Caco-2 (cell line): ENCODE results near the gene EFCAB5. TPM values are rescaled to one million over a fixed set of nuclear protein-coding genes. Genes with fewer than 3 reads are reported as not detected.
"Not testable (repeated sequence)": the region's sequence is repeated elsewhere in the genome, so short reads cannot be mapped to it uniquely, and the experiment has no call there.

Source experiments
- BruUV-seq: library from RNA; stranded (reverse); fragments of 400-500 nt; replicated peaks from 2 replicates; lab custom pipeline; 2021; lab: Mats Ljungman, UMichigan
- CTCF ChIA-PET: fragments of 300-600 bp; sonication (Branson Sonifier 250); formaldehyde crosslinking; loops from one replicate; lab custom pipeline; 2022; ENCODE audit warnings: antibody characterized with exemption; lab: Charles Lee
- POLR2A ChIA-PET: fragments of 300-600 bp; sonication (Branson Sonifier 250); formaldehyde crosslinking; loops from one replicate; lab custom pipeline; 2022; ENCODE audit warnings: antibody characterized with exemption; lab: Charles Lee
- DNase-seq, 2 experiments: peaks; one replicate each; pipeline versions ENCODE4 v3.0.0 to v3.0.0-alpha.2; 2020 to 2022
- H3K27me3 ChIP-seq: replicated peaks from 2 replicates; pipeline ENCODE4 v1.6.0; 2011; ENCODE audit warnings: low read length; ENCODE audit not compliant: control insufficient read depth, insufficient read depth
- H3K36me3 ChIP-seq: 2 replicates; pipeline ENCODE4 v1.5.1; 2011; ENCODE audit warnings: low read length; ENCODE audit not compliant: control insufficient read depth, insufficient read depth
- H3K4me1 ChIP-seq: fragments of 250-450 bp; sonication (Bioruptor Pico); 2 replicates; pipeline ENCODE4 v1.5.1; 2020; ENCODE audit warnings: mild to moderate bottlenecking
- H3K4me3 ChIP-seq: 2 replicates; pipeline ENCODE4 v1.5.1; 2011; ENCODE audit warnings: low read depth, mild to moderate bottlenecking, control low read depth, low read length
- H3K9me3 ChIP-seq: fragments of 250-450 bp; sonication (Bioruptor Pico); 2 replicates; pipeline ENCODE4 v1.5.1; 2020; ENCODE audit warnings: mild to moderate bottlenecking, moderate library complexity
- H3K27ac Mint-ChIP-seq: one replicate; pipeline ENCODE4 v1.8.0; 2022; ENCODE audit warnings: mixed read lengths; ENCODE audit not compliant: unreplicated experiment
- H3K27me3 Mint-ChIP-seq: one replicate; pipeline ENCODE4 v1.8.0; 2022; ENCODE audit warnings: mixed read lengths; ENCODE audit not compliant: insufficient read depth, unreplicated experiment
- H3K36me3 Mint-ChIP-seq: one replicate; pipeline ENCODE4 v1.8.0; 2022; ENCODE audit warnings: mild to moderate bottlenecking, mixed read lengths; ENCODE audit not compliant: insufficient read depth, unreplicated experiment
- H3K4me1 Mint-ChIP-seq: one replicate; pipeline ENCODE4 v1.8.0; 2022; ENCODE audit warnings: low read depth, mixed read lengths; ENCODE audit not compliant: unreplicated experiment
- H3K4me3 Mint-ChIP-seq: one replicate; pipeline ENCODE4 v1.8.0; 2022; ENCODE audit warnings: mild to moderate bottlenecking, moderate library complexity, mixed read lengths; ENCODE audit not compliant: unreplicated experiment
- H3K9me3 Mint-ChIP-seq: one replicate; pipeline ENCODE4 v1.8.0; 2022; ENCODE audit warnings: mixed read lengths; ENCODE audit not compliant: unreplicated experiment
- intact Hi-C: fragments of 100-400 bp; cut with micrococcal nuclease; formaldehyde crosslinking; loops from one replicate; pipeline ENCODE4 v1.10.0; 2022; ENCODE audit not compliant: unreplicated experiment
- total RNA-seq: library from RNA; stranded (reverse); gene quantifications from 2 replicates; pipeline ENCODE4 v1.2.3, GENCODE V29; 2022
- TF ChIP-seq, protein P1 (sequence below), 2 experiments: fragments of 200-600 bp in 1 of 2; IDR thresholded peaks; 1 replicate in 1 of 2; 2 replicates in 1 of 2; pipeline versions ENCODE4 v1.5.1 to v1.8.0; 2011 to 2022; ENCODE audit warnings: antibody characterized with exemption in 1 of 2, control low read depth in 1 of 2, inconsistent platforms in 1 of 2, low read depth in 1 of 2, low read length in 1 of 2, mild to moderate bottlenecking in 1 of 2, moderate library complexity in 1 of 2; ENCODE audit not compliant: insufficient read depth in 1 of 2, severe bottlenecking in 1 of 2, unreplicated experiment in 1 of 2

EFCAB5 gene
- total RNA-seq, 1 experiment from 2014 or later = 0.43 TPM

DNA sequence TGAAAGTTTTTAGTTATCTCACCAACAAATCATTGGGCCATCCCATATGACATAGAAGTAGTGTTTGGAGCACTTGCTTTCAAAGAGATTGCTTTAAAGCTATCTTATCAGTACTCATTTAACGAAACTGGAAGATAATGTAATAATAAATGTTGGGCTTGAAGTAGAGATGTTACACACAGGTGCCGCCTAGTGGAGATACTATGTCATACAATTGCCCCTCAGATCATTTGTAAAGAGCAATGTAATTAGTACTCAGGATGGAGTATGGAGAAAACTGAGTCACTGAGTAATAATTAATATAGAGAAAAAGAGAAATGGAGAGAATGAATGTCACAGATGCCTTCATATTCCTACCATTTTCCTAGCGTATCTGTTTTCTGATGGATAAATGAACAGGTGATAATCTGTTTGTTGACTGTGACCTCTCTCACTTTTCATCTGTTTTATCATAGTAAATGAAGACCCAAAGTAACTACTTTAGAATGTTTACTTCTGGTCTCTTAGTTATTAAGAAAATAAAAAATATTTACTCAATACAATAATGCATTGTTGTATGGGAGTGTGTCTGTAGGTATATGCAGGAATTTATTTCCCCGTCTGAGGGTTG is 80.4 kb downstream of the EFCAB5 start:
- DNase-seq = peak in 1 of 2 experiments; percentile 50
- Mint-ChIP-seq H3K27me3 (peaks cover 7% of the 10 kb centered on the region), H3K27ac (no peak overlapping the region), H3K9me3 (no peaks in the 10 kb centered on the region), H3K36me3 (no peaks in the 10 kb centered on the region), H3K4me1 (no peaks in the 10 kb centered on the region), H3K4me3 (no peak overlapping the region)
- H3K4me3 ChIP-seq = no peak overlapping the region
- intact Hi-C loops = loop anchor here (1.0 to 2.0 kb wide), 3 partner anchors 89 to 213 kb away; no protein-coding TSS in a partner anchor
- ChIA-PET CTCF (interaction anchor here (0.6 to 1.3 kb wide), 6 partner anchors 71 to 731 kb away, joined by 3 to 10 read pairs (median 6); no protein-coding TSS in a partner anchor), POLR2A (no interaction called here)
- H3K4me1 ChIP-seq = no peaks in the 10 kb centered on the region
- H3K36me3 ChIP-seq = no peaks in the 10 kb centered on the region
- H3K27me3 ChIP-seq = no peaks in the 10 kb centered on the region
- H3K9me3 ChIP-seq = no peaks in the 10 kb centered on the region
- no TSS peak for BruUV-seq
- TF ChIP-seq, protein P1, sequence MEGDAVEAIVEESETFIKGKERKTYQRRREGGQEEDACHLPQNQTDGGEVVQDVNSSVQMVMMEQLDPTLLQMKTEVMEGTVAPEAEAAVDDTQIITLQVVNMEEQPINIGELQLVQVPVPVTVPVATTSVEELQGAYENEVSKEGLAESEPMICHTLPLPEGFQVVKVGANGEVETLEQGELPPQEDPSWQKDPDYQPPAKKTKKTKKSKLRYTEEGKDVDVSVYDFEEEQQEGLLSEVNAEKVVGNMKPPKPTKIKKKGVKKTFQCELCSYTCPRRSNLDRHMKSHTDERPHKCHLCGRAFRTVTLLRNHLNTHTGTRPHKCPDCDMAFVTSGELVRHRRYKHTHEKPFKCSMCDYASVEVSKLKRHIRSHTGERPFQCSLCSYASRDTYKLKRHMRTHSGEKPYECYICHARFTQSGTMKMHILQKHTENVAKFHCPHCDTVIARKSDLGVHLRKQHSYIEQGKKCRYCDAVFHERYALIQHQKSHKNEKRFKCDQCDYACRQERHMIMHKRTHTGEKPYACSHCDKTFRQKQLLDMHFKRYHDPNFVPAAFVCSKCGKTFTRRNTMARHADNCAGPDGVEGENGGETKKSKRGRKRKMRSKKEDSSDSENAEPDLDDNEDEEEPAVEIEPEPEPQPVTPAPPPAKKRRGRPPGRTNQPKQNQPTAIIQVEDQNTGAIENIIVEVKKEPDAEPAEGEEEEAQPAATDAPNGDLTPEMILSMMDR (IDR thresholded peaks at IDR 0.05; ENCODE audit: insufficient read depth in 1 of 2, low read depth in 1 of 2, low read length in 1 of 2, severe bottlenecking in 1 of 2, unreplicated experiment in 1 of 2) = peak; percentile 60 to 85

DNA sequence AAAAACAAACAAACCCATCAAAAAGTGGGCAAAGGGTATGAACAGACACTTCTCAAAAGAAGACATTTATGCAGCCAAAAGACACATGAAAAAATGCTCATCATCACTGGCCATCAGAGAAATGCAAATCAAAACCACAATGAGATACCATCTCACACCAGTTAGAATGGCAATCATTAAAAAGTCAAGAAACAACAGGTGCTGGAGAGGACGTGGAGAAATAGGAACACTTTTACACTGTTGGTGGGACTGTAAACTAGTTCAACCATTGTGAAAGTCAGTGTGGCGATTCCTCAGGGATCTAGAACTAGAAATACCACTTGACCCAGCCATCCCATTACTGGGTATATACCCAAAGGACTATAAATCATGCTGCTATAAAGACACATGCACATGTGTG is 83.9 kb downstream of the EFCAB5 start:
- CTCF ChIA-PET, POLR2A ChIA-PET, H3K27me3 ChIP-seq, H3K4me3 ChIP-seq, H3K4me1 Mint-ChIP-seq, H3K36me3 ChIP-seq, intact Hi-C loops, BruUV-seq, H3K4me3 Mint-ChIP-seq, H3K9me3 ChIP-seq, H3K27me3 Mint-ChIP-seq, H3K36me3 Mint-ChIP-seq, DNase-seq, H3K4me1 ChIP-seq, H3K27ac Mint-ChIP-seq, H3K9me3 Mint-ChIP-seq: not testable (repeated sequence)

DNA sequence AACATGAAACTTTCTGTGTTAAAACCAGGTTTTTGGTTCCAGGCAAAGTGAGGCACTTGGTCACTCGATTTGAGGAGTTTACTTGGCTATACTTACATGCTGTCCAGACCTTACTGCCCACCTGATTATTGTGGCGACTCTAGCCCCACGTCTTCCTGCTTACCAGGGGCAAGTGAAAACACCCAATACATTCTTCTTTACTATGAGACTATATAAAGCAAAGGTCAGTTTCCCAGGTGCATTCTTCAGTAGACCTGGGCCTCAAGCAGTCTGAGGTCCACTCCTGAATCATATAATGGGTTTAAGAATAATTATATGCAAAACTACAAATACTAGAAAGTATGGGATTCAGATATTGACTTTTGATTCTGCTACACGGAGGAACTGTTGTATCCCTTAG is 86.2 kb downstream of the EFCAB5 start:
- intact Hi-C loops = no loop called here
- POLR2A ChIA-PET = no interaction called here
- DNase-seq = no peak
- H3K36me3 ChIP-seq = no peaks in the 10 kb centered on the region
- no peaks in the 10 kb centered on the region for H3K4me1 Mint-ChIP-seq
- TF ChIP-seq, protein P1 (IDR thresholded peaks at IDR 0.05; ENCODE audit: insufficient read depth in 1 of 2, low read depth in 1 of 2, low read length in 1 of 2, severe bottlenecking in 1 of 2, unreplicated experiment in 1 of 2) = no peak
- no peak overlapping the region for H3K27ac Mint-ChIP-seq
- no TSS peak for BruUV-seq
- no peaks in the 10 kb centered on the region for H3K27me3 ChIP-seq
- H3K4me3 Mint-ChIP-seq = no peak overlapping the region
- CTCF ChIA-PET = interaction anchor here (0.6 to 2.1 kb wide), 5 partner anchors 66 to 392 kb away, joined by 3 to 11 read pairs (median 4); no protein-coding TSS in a partner anchor
- H3K4me1 ChIP-seq = peaks cover 5% of the 10 kb centered on the region; the same call in 1 of the 2 replicates
- no peak overlapping the region for H3K4me3 ChIP-seq
- H3K36me3 Mint-ChIP-seq = no peaks in the 10 kb centered on the region
- peaks cover 3% of the 10 kb centered on the region for H3K27me3 Mint-ChIP-seq
- H3K9me3 ChIP-seq = no peaks in the 10 kb centered on the region
- H3K9me3 Mint-ChIP-seq = no peaks in the 10 kb centered on the region
